Right kidney (tissue), 1 donor: Measurements from ENCODE around the gene SFXN5.
"Not testable (repeated sequence)": the region's sequence is repeated elsewhere in the genome, so short reads cannot be mapped to it uniquely, and the experiment has no call there.

Experiments used
- DNase-seq: peaks from one replicate; pipeline ENCODE4 v3.0.0-alpha.2; 2016

The SFXN5 gene

DNA sequence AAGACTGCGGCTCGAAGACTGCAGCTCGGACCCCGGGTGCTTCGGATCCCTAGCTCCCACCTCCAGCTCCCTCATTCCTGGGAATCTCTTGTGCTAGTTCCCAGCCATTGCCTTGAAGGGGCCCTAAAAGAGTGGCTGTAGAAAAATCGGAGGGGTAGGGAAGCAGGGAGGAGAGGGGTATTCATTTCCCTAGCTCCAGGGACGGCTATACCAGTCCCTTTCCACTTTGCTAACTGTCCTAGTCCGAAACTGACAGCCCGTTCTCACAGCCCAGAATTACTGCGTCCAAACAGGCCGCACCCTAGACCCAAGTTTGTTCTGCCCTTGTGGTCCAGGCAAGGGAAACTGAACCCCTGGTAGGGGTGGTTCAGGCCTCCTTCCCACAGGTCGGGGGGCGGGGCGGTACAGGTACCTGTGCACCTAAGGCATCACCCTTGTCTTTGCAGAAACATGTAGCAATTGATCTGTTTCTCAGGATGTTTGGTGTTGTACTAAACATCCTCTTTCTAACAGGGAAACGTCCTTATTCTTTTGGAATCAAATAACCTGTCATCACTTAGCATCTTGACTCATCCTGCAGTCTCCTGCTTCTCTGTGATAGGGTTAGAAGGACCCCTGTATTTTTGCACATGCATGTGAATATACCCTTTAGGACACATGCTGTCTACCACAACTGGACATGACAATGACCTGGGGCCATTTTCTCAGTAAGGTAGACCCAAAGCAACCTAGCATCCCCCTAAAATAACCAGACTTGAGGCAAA lies 150.2 kb downstream of the SFXN5 start:
- no peak for DNase-seq

DNA sequence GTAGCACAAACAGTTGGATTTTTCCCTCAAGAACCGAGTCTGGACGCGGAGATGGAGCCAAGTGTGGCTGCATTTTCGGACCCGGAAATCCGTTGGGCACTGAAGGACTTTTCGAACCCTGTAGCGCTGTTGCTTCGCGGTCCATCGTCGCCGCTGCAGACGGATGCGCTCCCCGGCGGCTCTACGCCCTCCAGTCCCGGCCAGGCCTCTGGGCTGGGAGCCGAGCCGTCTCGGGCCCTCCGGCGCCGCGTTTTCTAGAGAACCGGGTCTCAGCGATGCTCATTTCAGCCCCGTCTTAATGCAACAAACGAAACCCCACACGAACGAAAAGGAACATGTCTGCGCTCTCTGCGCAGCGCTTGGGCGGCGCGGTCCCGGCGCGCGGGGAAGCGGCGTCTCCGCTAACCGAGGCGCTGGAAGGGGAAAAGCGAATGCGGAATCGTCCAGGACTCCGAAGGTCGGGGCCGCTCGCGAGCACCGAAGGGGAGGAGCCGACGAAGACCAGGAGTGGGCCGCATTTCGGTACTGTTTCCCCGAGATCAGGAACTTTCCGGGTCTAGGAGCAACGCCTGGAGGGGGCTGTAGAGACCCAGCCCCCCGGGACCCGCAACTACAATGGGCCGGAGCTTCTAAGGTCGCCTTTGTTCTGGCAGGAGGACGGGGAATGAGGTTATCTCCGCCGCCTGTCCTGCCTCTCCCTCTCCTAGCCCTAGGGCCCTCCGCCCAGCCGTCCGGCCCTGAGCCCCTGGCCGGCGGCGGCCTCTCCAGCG lies 151.0 kb downstream of the SFXN5 start:
- DNase-seq: peak; percentile 83

DNA sequence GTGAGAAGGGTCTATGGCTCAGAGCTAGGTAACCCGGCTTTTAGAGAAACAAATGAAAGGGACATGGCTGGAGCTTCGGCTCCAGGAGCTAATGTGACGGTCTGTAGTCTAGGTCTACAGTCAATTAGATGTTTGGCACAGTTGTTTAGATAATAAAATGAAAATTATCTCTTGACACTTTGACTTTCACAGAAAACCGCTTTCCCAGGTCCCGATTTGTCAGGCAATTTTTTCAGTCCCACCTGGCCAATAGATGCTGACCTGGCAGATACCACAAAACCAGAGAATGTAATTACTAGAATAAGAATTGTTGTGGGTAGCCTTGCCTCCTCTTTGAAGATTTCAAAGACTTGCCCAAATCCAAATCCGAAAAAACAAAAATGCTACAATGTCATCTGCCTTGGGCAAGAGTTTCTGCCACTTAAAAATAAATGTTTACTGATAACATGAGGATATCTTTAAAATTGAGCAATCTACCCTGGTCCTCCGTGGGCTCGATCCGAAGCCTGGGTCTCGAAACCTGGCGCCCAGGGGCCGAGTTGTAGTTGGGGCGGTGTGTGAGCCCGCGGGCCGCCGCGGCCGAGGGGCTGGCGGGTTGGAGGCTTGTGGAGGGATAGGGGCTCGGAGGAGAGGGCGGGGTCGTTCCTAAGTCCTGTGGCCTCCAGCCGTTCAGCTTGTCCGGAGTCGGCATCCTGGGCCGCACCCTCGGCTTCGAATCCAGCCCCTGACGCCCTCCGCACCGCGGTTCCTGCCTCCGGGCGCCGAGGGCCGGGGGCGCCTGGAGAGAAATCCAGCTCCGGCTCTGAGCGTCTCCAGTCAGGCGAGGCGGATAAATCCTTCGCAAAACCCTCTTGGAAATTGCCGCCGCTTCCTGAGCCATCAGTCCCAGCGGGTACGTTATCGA lies 151.8 kb downstream of the SFXN5 start:
- DNase-seq: peak; percentile 80

DNA sequence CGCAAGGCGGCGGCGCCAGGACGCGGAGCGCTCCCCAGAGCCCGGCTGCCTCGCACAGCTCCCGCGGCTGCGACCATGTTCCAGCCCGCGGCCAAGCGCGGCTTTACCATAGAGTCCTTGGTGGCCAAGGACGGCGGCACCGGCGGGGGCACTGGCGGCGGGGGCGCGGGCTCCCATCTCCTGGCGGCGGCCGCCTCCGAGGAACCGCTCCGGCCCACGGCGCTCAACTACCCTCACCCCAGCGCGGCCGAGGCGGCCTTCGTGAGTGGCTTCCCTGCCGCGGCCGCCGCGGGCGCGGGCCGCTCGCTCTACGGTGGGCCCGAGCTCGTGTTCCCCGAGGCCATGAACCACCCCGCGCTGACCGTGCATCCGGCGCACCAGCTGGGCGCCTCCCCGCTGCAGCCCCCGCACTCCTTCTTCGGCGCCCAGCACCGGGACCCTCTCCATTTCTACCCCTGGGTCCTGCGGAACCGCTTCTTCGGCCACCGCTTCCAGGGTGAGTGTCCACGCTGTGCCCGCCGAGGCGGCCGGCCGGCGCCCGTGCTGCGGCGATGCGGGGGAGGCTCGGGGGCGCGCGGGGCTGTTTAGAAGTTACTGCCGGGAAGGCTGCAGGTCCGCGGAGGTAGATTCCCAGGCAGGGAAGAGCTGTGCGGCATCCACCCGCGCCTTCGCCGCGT lies 153.5 kb downstream of the SFXN5 start:
- DNase-seq: peak; percentile 82

DNA sequence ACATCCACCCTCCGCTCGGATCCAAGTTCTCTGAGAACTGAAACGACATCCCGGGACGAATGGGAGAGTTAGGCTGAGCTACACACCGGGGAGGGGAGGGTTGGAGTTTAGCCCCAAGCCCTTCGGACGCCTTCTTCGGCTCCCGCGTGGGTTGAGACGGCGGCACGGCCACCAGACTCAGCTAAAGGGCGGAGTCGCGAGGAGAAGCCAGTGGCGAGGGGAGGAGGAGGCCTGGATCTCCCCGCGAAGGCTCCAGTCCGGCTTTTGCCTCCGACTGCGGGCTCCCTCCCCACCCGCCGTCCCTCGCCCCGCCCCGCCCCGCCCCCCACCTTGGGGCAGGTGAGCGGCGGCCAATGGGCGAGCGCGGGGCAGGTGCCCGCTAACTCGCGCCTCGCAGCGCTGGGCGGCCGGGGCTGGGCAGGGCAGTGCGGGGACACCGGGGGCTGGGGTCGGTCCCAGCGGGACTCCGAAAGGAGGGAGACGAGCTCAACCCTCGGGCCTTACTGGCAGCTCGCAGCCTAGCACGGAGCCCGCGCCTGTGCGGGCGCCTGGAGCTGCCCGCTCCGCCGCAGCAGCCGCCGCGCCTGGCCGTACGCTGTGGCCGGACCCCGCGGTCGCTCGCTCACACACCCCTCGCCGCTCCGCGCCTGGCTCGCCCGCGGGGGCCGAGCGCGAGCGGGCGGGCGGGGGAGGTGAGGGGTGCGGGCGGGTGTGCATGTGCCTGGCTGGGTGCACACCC lies 154.2 kb downstream of the SFXN5 start, which contains the start of gene EMX1:
EMX1 (plus strand) TSS at position 382 of the 739 bp plus-strand sequence; CDS start at position 716, 334 bp downstream.
- DNase-seq: peak; percentile 86

DNA sequence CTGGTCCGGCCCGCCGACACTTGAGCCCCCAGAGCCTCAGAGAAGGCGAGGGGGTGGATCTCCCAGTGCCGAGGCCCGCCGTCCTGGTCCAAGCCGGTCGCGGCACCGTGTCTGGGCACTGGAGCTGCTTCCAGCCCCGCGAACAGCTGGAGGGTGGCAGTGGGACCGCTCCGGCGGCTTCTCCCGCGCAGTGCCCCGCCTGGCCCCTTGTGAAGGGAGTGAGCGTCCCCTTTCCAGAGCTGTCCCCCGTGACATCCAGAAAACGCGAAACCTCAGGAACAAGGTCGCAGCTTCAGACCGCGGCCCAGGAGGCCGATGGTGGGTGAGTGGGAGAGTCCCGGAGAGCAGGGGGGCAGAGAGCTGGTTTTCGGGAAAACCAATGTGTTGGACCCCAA lies 154.8 kb downstream of the SFXN5 start:
- DNase-seq: no peak

DNA sequence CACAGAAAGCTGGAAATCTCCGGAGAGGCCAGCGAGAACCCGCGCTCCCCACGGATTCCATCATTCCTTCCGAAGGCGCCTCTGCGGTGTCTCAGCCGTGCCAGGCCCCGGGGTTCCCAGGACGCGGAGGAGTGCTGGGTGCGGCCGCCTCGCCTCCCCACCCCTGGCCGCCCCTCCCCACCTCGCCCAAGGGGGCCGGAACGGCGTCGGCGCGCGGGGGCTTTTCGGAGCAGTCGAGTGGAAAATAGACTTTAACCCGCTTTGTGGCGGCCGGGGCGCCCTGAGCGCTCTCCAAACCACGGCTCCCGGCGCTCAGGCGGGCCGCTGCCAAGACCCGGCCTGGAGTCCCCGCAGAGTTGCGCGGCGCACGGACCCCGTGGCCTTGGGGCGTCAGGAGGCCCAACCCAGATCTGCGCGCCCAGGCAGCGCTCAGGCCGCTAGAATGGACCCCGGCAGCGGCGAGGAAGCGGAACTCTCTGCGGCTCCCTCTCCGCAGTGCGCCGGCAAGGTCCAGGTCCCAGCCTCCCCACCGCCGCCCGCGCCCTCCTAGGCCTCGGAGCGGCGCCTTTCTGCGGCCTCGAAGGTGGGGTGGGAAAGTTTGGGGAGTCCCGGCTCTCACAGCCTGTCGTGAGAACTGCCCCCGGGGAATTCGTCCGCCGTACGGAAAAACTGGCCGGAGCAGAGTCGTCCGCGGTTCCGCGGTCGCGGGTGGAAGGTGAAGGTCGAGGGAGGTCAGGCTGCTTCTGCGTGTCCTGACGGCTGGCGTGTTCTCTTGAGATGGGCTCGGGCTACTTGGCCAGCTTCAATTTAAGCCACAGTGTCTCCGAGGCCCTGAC lies 155.4 kb downstream of the SFXN5 start:
- DNase-seq: peak; percentile 81

DNA sequence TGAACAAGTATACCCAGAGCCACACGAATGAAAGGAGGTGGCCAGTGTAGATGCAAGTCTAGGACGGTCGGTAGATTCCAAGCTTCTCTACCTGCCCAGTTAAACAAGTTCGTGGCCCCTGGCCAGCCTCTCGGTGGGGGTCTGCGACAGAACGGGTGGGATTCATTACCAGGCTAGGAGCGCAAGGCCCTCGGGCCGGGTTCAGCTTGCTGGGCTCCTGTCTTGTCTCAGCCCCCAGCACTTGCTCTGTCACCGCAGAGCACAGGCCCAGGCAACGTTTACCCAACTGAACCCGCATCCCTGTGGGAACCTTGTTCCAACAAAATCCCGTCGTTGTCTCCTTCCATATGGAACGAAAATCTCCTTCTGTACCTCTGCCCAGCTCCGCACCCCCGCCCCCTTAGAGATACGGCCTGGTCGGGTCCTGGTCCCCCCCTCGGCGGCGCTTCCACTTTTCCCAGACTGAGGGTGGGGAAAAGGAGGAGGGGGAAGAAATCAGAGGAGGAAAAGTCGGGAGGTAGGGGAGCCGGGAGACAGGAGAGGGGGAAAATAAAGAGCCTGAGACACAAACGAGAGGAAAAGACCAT lies 156.1 kb downstream of the SFXN5 start:
- DNase-seq: peak; percentile 44

DNA sequence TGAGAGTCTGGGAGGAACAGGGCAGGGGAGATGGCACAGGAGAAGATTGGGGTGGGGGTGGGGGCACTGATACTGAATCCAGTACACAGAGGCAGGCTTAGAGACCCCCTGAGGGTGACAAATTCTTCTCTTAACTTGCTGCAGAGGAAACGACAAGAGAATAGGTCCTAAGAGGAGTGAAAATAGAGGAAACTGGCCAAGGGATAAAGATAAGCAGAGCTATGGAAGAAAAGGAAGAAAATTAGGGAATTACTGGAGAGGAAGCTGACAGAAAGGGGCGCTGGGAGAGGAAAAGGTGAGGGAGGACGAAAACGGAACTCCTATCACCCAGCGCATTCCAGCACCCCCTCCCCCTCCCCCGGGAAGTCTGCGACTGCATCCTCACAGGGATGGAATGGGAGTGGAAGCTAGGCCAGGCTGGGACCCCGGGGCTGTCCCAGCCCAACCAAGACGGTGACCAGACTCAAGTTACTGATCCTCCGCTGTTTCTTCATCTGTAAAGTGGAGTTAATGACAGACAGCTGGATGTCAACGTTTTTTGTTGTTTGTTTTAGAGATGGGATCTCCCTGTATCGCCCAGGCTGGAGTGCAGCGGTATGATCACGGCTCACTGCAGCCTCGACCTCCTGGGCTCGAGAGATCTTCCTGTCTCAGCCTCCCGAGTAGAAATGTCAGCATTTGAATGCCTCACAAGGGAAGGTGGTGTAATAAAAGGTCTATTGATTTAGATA lies 156.8 kb downstream of the SFXN5 start:
- DNase-seq: no peak

DNA sequence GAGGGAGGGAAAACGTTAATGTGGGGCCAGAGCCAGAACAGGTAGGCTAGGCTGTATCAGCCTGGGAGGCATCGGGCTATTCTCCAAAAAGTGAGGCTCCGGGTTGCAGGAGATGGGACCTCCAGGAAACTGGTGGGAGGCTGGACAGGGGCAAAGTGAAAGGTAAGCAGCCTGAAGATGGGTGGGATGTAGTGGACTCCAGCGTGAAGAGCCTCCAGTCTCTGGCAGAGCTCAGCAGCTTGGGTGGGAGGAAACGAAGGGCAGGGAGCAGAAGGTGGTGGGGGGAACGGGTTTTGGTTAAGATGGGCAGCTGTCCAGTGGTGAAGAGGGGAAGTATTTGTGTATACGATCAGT lies 157.3 kb downstream of the SFXN5 start:
- DNase-seq: no peak

DNA sequence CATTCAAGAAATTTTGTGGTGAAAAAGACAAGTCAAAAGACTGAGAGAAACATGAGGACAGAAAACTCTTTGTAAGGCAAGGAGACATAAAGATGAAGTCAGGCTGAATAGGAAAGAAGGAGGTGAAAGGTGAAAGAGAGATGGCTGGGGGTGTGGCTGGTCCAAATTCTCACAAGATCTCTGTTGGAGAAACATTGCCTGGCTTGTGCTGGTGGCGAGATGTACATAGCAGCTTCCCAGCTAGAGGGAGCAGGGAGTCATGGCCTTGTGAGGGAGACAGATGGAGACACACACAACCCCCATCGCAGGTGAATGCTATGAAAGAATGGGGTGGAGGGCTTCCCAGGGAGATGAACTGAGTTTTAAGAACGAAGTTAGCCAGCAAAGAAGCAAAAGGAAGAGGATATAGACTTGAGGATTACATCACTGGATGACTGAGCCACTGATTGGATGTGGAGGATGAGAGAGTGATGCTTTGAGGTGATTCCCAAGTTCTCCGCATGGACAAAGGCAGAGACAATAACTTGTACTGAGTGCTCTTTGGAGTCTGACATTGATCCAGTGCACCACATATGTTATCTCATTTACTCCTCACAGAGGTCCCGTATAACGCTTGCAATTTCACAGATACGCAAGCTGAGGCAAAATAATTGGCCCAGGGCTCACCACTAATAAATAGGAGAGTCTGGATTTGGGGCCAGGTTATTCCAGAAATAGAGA lies 157.9 kb downstream of the SFXN5 start:
- DNase-seq: no peak

DNA sequence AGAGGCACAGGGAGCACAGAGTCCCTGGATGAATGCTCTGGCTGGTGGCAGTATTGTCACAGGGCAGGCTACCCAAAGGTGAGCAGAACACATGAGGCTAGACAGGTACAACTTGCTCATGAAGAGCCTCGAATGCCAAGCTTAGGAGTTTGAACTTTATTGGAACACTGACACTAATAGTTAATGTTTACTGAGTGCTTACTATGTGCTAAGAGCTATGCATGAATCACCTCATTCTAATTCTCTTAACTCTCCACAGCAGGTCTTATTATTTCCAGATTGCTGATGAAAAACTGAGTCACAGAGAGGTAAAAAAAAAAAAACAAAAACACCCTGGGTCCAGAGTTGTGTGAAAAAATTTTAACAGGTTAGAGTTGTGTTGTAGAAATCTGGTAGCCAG lies 160.3 kb downstream of the SFXN5 start:
- no peak for DNase-seq

DNA sequence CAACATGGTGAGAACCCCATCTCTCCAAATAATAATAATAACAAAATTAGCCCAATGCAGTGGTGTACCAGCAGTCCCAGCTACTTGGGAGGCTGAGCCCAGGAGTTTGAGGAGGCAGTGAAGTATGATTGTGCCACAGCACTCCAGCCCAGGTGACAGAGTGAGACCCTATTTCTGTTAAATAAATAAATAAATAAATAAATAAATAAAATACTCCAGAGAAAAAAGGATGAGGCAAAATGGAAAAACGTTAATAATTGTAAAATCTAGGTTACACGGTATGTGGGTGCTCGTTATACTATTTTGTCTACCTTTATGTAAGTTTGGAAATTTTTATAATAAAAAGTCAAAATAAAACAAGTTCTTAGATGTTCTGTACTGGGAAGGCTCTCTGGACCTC lies 162.8 kb downstream of the SFXN5 start:
- no peak for DNase-seq

DNA sequence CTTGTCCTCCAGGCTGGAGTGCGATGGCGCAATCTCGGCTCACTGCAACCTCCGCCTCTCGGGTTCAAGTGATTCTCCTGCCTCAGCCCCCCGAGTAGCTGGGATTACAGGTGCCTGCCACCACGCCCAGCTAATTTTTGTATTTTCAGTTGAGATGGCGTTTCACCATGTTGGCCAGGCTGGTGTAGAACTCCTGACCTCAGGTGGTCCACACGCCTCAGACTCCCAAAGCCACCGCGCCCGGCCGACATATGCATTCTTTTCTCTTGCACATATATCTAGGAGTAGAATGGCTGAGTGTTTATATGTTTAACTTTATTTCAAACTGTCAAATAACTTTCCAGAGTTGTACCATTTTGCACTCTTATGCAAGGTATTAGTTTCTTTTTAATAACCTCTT lies 164.1 kb downstream of the SFXN5 start:
- not testable (repeated sequence) for DNase-seq

DNA sequence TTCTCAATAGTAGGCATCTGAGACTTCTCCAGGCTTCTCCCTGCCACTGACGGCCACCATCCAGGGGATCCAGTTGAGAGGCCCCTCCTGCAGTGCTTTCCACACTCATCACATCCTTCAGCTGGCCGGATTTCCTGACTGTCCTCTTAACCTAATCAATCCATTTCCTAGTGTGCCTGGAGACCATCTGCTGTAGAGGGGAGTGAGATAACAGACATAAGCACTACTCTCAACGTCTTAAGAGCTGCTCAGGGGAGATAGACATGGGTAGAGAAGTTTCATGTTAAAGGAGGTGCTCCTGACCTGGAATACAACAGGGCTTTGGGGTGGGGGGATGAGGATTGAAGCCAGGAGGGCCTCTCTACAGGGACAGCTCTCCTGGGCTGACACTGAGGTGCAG lies 170.1 kb downstream of the SFXN5 start:
- no peak for DNase-seq

DNA sequence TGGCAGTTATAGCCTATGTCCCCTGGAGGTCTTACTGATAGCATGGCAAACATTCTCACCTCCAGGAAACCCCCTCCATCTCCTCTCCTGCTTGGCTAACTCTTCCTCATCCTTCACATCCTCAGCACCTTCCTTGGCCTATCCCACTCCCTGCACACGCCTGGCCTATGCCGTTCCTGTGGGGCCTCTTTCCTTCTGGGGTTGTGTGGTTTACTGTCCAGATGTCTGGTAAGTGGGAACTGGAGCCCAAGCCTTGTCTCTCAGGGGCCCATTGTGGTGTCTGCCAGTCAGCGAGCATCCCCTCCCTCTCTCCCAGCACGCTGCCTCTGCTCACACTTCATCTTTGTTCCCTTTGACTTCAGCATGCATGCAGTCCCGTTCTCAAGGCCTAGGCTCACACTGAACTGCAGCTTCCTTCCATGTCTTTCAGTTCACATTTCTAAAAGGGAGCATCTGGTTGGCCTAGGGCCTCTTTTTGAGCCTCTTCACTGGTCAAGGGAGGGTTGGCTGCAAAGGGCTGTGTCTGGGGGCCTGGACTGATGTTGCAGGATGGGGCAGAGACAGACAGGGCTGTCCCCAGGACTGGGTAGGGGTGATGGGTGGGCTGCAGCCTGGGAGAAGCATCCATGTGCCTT lies 171.2 kb downstream of the SFXN5 start:
- no peak for DNase-seq

DNA sequence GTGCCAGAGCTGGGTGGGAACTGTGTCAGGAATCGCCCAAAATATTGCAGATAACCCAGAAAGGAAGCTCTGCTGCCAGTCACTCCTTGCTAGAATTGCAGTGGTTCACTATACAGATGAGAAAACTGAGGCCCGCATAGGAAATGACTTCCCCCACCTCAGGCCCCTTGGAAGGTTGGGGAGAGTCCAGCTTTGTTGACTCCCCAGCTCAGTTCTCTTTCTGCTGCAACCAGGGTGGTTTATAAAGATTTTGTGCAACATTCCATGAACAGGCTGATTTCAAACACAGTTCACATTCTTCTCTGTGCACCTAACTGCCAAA lies 173.0 kb downstream of the SFXN5 start:
- DNase-seq: no peak
